GM18508 (cell line): ENCODE data around the gene SLC6A17.

ENCODE experiments used
- ATAC-seq: cut with Tn5 transposase; IDR thresholded peaks from one replicate; pipeline ENCODE4 v1.9.1; 2021; ENCODE audit warnings: moderate number of reproducible peaks; ENCODE audit not compliant: insufficient read depth, unreplicated experiment

Gene SLC6A17

GRCh38 chr1:110215621-110216515, 65.6 kb downstream of the SLC6A17 start:
- no peak for ATAC-seq

- ATAC-seq = no peak
Measured at GRCh38 chr1:110216844-110217444, 66.7 kb downstream of the SLC6A17 start.

- ATAC-seq = no peak
Measured at GRCh38 chr1:110218137-110218536, 67.8 kb downstream of the SLC6A17 start.

GRCh38 chr1:110218739-110219138, 68.4 kb downstream of the SLC6A17 start:
- no peak for ATAC-seq

DNA sequence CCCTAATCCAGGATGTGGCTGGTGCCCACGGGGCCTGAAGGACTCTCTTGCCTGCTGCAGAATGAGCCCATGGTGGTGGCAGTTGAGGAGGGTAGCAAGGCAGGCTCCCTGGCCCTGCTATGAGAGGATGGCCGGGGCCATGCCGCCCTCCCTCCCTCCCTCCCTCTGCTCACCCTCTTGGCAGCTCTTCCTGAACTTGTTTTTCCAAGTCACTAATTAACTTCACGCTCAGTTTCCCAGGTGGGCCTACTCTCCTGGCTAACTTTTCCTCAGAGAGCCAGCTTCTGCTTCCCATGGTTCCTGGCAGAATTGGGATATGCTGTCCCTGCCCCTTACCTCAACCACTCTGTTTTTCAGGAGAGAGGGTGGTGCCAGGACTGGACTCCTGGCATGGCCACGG, 70.0 kb downstream of the SLC6A17 start:
- no peak for ATAC-seq

DNA sequence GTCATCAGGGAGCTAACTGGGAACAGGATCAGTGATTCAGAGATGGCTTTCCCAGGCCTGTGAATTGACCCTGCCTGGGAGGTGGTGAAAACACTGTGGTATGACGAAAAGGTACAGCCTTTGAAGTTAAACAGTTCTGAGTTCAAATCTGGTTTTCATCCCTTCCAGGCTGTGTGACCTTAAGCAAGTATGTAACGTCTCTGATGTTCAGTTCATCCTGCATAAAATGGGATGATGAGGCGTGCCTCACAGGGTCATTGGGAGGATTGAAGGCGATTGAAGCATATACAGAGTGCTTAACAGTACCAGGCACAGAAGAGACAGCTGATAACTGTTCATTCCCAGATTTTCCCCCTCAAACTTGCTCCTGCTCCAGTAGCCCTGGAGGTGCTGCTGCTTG, 70.8 kb downstream of the SLC6A17 start:
- ATAC-seq = no peak

- no peak for ATAC-seq
Measured at GRCh38 chr1:110223127-110223526, 72.8 kb downstream of the SLC6A17 start.

GRCh38 chr1:110223581-110223980, 73.3 kb downstream of the SLC6A17 start:
- no peak for ATAC-seq

GRCh38 chr1:110224240-110224995, 74.1 kb downstream of the SLC6A17 start:
- no peak for ATAC-seq

DNA sequence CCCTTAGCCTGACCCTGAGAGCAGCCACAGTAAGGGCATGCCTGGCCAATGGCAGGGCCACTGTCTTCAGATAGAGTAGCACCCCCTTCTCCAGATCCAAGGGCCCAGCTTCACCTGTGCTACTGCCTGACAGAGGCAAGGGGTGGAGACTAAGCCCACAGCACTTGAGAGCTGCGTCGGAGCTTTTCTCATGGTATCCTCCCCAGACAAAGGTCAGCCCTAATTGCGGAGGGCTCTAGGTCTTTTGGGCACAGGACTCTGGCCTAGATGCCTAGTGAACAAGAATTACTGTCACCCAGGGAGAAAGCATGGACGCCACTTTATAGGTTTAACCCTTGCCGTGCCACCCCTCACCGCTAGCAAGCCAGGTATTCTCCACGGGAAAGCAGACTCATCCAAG, 74.9 kb downstream of the SLC6A17 start:
- ATAC-seq = no peak

DNA sequence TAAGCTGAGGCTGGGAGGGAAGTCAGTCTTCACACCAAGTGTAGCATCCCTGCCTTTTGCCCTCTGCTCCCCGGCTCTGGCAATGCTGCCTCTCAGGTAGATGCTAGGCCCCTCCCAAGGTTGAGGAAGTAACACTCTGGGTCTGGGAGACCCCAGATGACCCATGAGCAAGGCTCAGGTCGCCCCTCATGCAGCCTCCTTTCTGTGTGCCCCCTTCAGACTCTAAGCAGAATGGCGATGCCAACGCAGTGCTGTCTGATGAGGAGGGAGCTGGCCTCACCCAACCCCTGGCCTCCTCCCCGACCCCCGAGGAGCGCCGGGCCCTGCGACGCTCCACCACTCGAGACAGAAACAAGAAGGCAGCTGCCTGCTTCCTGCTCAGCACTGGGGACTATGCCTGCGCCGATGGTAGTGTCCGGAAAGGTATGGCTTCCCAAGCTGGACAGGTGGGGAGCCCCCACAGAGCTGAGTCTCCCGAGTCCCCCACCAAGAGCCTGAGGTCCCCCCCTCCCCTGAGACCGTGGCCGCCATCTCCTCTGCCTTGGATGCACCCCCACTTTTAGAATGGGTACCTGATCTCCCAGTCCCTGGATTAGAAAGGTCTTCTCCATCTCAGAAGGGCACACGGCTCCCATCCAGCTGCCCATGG, 75.6 kb downstream of the SLC6A17 start:
- no peak for ATAC-seq

DNA sequence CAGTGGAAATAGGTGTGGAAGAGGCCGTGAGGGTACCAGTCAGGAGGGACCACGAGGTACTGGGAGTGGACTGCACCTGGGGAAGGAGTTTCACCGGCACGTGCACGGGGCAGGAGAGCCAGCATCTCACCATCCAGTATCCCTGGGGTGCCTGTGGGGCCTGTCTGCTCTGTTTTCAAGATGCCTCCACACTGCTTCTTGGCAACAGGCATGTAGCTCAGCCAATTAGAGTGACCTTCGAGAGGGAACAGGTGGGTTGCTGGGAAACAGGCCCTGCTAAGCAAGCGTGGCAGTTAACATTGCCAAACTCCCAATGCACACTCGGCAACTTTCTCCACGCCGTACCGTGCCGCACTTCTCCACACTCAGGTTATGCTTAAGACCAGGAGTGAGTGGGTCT, 77.5 kb downstream of the SLC6A17 start:
- ATAC-seq = no peak

DNA sequence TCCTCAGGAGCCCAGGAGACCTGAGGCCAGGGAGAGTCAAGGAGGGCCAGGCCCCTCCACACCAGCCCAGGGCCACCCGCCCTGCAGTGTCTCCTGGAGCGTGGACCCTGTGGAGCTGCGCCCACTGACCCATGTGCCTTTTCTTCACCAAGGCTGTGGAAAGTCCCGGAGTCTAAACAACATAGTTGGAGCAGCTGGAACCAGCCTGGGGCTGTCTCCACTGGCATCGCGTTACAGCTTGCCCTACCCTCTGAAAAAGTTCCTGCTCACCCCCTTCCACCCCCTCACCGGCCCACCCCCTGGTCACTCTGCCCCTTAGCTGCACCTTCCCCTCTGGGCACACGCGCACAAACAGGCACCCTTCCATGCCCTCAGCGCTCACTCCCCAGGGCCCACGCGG, 78.1 kb downstream of the SLC6A17 start:
- no peak for ATAC-seq

- no peak for ATAC-seq
Measured at GRCh38 chr1:110228869-110229268, 78.6 kb downstream of the SLC6A17 start.

DNA sequence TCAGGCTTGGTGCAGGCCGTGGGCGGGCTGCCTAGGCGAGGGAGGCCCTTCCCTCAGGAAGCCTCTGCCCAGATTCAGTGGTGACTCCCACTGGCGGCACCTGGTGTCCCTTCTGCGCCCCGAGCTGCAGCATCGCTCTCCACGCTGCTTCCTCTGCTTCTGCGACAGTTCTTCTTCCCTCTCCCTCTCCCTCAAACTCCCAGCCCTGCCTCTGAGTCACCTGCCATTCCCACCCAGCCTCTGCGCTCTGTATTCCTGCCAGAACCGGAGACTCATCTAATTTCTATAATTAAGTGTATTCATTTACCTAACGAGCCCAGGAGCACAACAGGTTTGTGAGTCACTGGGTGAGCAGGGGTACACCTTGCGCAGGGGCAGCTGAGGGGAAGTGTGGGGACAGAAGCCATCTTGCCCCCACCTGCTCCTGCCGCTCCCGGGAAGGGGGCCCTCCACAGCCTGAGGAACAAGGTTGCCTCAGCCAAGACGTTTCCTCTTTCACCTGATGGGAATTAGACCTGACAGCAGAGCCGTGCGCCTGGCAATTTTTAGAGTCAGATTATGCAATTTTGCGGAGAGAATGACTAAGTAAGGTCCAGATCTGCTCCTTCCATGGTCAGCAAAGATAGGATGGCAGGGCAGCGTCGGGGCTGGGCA, 79.2 kb downstream of the SLC6A17 start:
- ATAC-seq = no peak

- no peak for ATAC-seq
Measured at GRCh38 chr1:110230381-110231199, 80.3 kb downstream of the SLC6A17 start.

GRCh38 chr1:110233861-110234260, 83.6 kb downstream of the SLC6A17 start:
- no peak for ATAC-seq

DNA sequence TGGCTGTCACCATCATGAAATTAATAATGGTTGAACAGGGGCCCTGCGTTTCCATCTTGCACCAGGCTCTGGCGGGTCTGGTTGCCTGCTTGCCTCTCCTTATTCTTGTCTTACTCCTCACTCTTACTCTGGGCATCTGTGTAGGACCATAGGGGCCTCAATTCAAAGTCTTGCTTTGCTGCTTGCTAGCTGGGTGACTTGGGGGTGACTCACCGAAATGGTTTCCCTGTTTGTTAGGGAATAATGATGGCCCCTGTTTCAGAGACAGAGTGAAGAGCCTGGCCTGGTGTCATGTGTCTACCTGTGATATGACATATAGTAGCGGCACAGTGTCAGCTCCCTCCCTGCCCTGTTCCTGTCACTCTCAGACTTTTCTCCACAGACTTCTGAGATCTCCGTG, 84.4 kb downstream of the SLC6A17 start:
- ATAC-seq = no peak

GRCh38 chr1:110235181-110235833, 85.0 kb downstream of the SLC6A17 start:
- ATAC-seq = no peak
